Measurements from ENCODE around the gene CLCNKB. TPM values are rescaled to one million over a fixed set of nuclear protein-coding genes. Genes with fewer than 3 reads are reported as not detected.

Gene CLCNKB
- total and polyA plus RNA-seq, 2 experiments from 2014 or later: 24.8 to 55.6 TPM

GRCh38 chr1:16009030-16009460 lies 34.5 kb upstream of the CLCNKB start:
- H3K27me3 ChIP-seq: no peaks in the 10 kb centered on the region
- TF ChIP-seq, protein P1, sequence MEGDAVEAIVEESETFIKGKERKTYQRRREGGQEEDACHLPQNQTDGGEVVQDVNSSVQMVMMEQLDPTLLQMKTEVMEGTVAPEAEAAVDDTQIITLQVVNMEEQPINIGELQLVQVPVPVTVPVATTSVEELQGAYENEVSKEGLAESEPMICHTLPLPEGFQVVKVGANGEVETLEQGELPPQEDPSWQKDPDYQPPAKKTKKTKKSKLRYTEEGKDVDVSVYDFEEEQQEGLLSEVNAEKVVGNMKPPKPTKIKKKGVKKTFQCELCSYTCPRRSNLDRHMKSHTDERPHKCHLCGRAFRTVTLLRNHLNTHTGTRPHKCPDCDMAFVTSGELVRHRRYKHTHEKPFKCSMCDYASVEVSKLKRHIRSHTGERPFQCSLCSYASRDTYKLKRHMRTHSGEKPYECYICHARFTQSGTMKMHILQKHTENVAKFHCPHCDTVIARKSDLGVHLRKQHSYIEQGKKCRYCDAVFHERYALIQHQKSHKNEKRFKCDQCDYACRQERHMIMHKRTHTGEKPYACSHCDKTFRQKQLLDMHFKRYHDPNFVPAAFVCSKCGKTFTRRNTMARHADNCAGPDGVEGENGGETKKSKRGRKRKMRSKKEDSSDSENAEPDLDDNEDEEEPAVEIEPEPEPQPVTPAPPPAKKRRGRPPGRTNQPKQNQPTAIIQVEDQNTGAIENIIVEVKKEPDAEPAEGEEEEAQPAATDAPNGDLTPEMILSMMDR (IDR thresholded peaks at IDR 0.05; ENCODE audit: low read depth, low read length): peak; percentile 97
- no peaks in the 10 kb centered on the region for H3K36me3 ChIP-seq
- H3K4me3 ChIP-seq: no peak overlapping the region
- H3K4me1 ChIP-seq (ENCODE audit: low read depth): peaks cover 19% of the 10 kb centered on the region
- H3K27ac ChIP-seq: no peak overlapping the region
- no peaks in the 10 kb centered on the region for H3K9me3 ChIP-seq (ENCODE audit: low read depth)
- peak; percentile 83 to 93 for DNase-seq (ENCODE audit: low read depth in 1 of 2, low spot score in 1 of 2)

- TF ChIP-seq, protein P1 (IDR thresholded peaks at IDR 0.05; ENCODE audit: low read depth, low read length): no peak
- Histone ChIP-seq H3K9me3 (ENCODE audit: low read depth) (no peaks in the 10 kb centered on the region), H3K36me3 (no peaks in the 10 kb centered on the region), H3K4me3 (no peak overlapping the region), H3K4me1 (ENCODE audit: low read depth) (peaks cover 26% of the 10 kb centered on the region), H3K27me3 (no peaks in the 10 kb centered on the region), H3K27ac (peak overlapping the region; percentile 73)
- DNase-seq (ENCODE audit: low read depth in 1 of 2, low spot score in 1 of 2): no peak
Observed at GRCh38 chr1:16009678-16010077, 33.9 kb upstream of the CLCNKB start.

DNA sequence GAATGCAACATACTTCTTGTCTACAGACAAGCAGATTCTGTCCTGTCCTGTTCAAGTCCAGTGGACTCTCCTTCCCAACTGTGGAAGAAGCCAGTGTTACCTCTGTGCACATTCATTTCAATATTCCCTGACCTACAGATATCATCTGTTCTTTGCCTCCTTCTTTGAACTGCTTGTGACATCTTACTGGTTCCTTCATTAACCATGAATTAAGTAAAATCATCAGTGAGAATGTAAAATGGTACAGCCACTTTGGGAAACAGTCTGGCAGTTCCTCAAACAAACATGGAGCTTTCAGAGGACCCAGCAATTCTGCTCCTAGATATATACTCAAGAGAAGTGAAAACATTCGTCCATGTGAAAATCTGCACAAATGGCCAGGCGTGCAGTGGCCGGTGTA lies 32.7 kb upstream of the CLCNKB start:
- TF ChIP-seq, protein P1 (IDR thresholded peaks at IDR 0.05; ENCODE audit: low read depth, low read length): no peak

GRCh38 chr1:16011936-16012589 lies 31.5 kb upstream of the CLCNKB start:
- H3K4me1 ChIP-seq (ENCODE audit: low read depth): peaks cover 48% of the 10 kb centered on the region
- DNase-seq (ENCODE audit: low read depth in 1 of 2, low spot score in 1 of 2): no peak
- H3K9me3 ChIP-seq (ENCODE audit: low read depth): no peaks in the 10 kb centered on the region
- peak overlapping the region; percentile 100 for H3K27ac ChIP-seq
- H3K4me3 ChIP-seq: no peak overlapping the region
- H3K27me3 ChIP-seq: no peaks in the 10 kb centered on the region
- no peaks in the 10 kb centered on the region for H3K36me3 ChIP-seq
- TF ChIP-seq, protein P1 (IDR thresholded peaks at IDR 0.05; ENCODE audit: low read depth, low read length): no peak

More for the DNA sequence above, 32.7 kb upstream of the CLCNKB start:
- H3K4me3 ChIP-seq: no peak overlapping the region
- no peaks in the 10 kb centered on the region for H3K9me3 ChIP-seq (ENCODE audit: low read depth)
- H3K4me1 ChIP-seq (ENCODE audit: low read depth): peaks cover 37% of the 10 kb centered on the region
- H3K36me3 ChIP-seq: no peaks in the 10 kb centered on the region
- DNase-seq (ENCODE audit: low read depth in 1 of 2, low spot score in 1 of 2): no peak
- H3K27ac ChIP-seq: peak overlapping the region; percentile 73
- H3K27me3 ChIP-seq: no peaks in the 10 kb centered on the region

- Histone ChIP-seq H3K9me3 (ENCODE audit: low read depth) (no peaks in the 10 kb centered on the region), H3K36me3 (no peaks in the 10 kb centered on the region), H3K27ac (peak overlapping the region; percentile 100), H3K4me1 (ENCODE audit: low read depth) (peaks cover 48% of the 10 kb centered on the region), H3K27me3 (no peaks in the 10 kb centered on the region), H3K4me3 (peak overlapping the region; percentile 33)
- TF ChIP-seq, protein P1 (IDR thresholded peaks at IDR 0.05; ENCODE audit: low read depth, low read length): no peak
- peak; percentile 84 to 96 for DNase-seq (ENCODE audit: low read depth in 1 of 2, low spot score in 1 of 2)
Observed at GRCh38 chr1:16012590-16013219, 30.9 kb upstream of the CLCNKB start.

Measured in cardiac muscle cell (in vitro differentiated cells and primary cell).